Stomach (tissue), 4 donors: ENCODE data around the gene OPALIN.

Experiments used
- POLR2A ChIP-seq, 4 donors: fragments of 450-650 bp; IDR thresholded peaks; one replicate each; pipeline ENCODE4 v1.6.1; 2016; ENCODE audit warnings: antibody characterized with exemption in 4 of 4, control low read depth in 2 of 4, mild to moderate bottlenecking in 1 of 4, moderate library complexity in 1 of 4
- POLR2AphosphoS5 ChIP-seq, 3 donors: sonication (generic); formaldehyde crosslinking; IDR thresholded peaks; one replicate each; pipeline ENCODE4 v1.6.1; 2016; ENCODE audit warnings: antibody characterized with exemption in 3 of 3
- TF ChIP-seq, protein P1 (sequence below), 7 experiments: fragments of 450-650 bp in 4 of 7; fragments of 200-600 bp in 3 of 7; sonication (generic) in 3 of 7; IDR thresholded peaks; one replicate each; pipeline ENCODE4 v1.5.1; 2016 to 2019; ENCODE audit warnings: antibody characterized with exemption in 7 of 7, control low read depth in 2 of 7, mild to moderate bottlenecking in 1 of 7

DNA sequence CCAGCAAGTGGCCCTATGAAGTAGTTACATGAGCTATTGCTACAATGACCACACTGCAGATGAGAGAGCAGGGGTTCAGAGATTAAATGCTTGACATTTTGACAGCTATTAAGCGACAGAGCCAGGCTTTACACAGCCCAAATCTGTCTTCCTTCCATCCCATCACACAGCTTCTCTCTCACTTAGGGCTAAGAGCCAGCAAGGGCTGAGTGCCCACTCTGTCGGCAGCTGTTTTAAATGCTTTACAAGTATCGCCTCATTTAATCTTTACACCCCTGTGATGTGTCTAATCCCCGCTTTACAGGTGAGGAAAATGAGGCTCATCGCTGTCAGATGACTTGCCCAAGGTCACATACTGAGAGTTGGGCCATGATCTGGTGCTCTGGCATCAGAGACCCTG, 15.2 kb upstream of the OPALIN start:
- TF ChIP-seq, protein P1, sequence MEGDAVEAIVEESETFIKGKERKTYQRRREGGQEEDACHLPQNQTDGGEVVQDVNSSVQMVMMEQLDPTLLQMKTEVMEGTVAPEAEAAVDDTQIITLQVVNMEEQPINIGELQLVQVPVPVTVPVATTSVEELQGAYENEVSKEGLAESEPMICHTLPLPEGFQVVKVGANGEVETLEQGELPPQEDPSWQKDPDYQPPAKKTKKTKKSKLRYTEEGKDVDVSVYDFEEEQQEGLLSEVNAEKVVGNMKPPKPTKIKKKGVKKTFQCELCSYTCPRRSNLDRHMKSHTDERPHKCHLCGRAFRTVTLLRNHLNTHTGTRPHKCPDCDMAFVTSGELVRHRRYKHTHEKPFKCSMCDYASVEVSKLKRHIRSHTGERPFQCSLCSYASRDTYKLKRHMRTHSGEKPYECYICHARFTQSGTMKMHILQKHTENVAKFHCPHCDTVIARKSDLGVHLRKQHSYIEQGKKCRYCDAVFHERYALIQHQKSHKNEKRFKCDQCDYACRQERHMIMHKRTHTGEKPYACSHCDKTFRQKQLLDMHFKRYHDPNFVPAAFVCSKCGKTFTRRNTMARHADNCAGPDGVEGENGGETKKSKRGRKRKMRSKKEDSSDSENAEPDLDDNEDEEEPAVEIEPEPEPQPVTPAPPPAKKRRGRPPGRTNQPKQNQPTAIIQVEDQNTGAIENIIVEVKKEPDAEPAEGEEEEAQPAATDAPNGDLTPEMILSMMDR (IDR thresholded peaks at IDR 0.05): no peak
- TF ChIP-seq POLR2AphosphoS5 (IDR thresholded peaks at IDR 0.05) (no peak), POLR2A (IDR thresholded peaks at IDR 0.05) (no peak)
